B cell (primary cell): ENCODE results near the gene SMPX.

Source experiments
- CTCF ChIP-seq: fragments of 200-600 bp; IDR thresholded peaks from one replicate; pipeline ENCODE4 v1.8.0; 2022; ENCODE audit warnings: antibody characterized with exemption, mild to moderate bottlenecking
- EZH2 ChIP-seq: IDR thresholded peaks from 2 replicates; pipeline ENCODE4 v1.6.1; 2012; ENCODE audit warnings: borderline replicate concordance, low read depth, mild to moderate bottlenecking, moderate library complexity, low read length; ENCODE audit not compliant: insufficient read depth, poor library complexity, severe bottlenecking

- TF ChIP-seq CTCF: no peak
- no peak for TF ChIP-seq EZH2
Observed at GRCh38 chrX:21758488-21758887, 572 bp upstream of the SMPX start.
